Endothelial cell of umbilical vein (primary cell): Measurements from ENCODE around the gene CLEC16A. TPM values are rescaled to one million over a fixed set of nuclear protein-coding genes. Genes with fewer than 3 reads are reported as not detected.

Experiments
- BruUV-seq: library from RNA; stranded (reverse); fragments of 400-500 nt; replicated peaks from 2 replicates; lab custom pipeline; 2021; lab: Mats Ljungman, UMichigan
- CTCF ChIA-PET: fragments of 300-600, 350-600 bp; sonication (Branson Sonifier 250); formaldehyde crosslinking; loops from one replicate; lab custom pipeline; 2021; ENCODE audit warnings: antibody characterized with exemption, inconsistent platforms; lab: Charles Lee
- POLR2A ChIA-PET: fragments of 300-600, 350-600 bp; sonication (Branson Sonifier 250); formaldehyde crosslinking; loops from one replicate; lab custom pipeline; 2021; ENCODE audit warnings: antibody characterized with exemption, inconsistent platforms; lab: Charles Lee
- DNase-seq: peaks from one replicate; pipeline ENCODE4 v3.0.0-alpha.2; 2011; ENCODE audit warnings: low read depth, low spot score
- FAIRE-seq: peaks from 2 replicates; lab custom pipeline; 2011; peaks lifted over from hg19 to GRCh38; lab: Jason Lieb, UNC
- H2AFZ ChIP-seq: 2 replicates; pipeline ENCODE4 v1.6.0; 2012; ENCODE audit warnings: low read depth, low read length, control low read depth, inconsistent platforms
- H3K27ac ChIP-seq: 2 replicates; pipeline ENCODE4 v1.5.1; 2011; ENCODE audit warnings: low read depth, mild to moderate bottlenecking, control low read depth, low read length, moderate library complexity; ENCODE audit not compliant: insufficient read depth
- H3K27me3 ChIP-seq, 2 experiments: 2 replicates each; pipeline versions ENCODE4 v1.6.0 to v1.6.1; 2011; ENCODE audit warnings: low read length in 2 of 2, mixed read lengths in 1 of 2; ENCODE audit not compliant: control insufficient read depth in 2 of 2, insufficient read depth in 2 of 2
- H3K36me3 ChIP-seq, 2 experiments: 2 replicates in 1 of 2; 3 replicates in 1 of 2; pipeline ENCODE4 v1.5.1; 2011; ENCODE audit warnings: low read length in 2 of 2, mild to moderate bottlenecking in 1 of 2, moderate library complexity in 1 of 2; ENCODE audit not compliant: control insufficient read depth in 2 of 2, insufficient read depth in 2 of 2; ENCODE audit errors: extremely low read depth in 1 of 2
- H3K4me1 ChIP-seq: 3 replicates; pipeline ENCODE4 v1.5.1; 2011; ENCODE audit warnings: mild to moderate bottlenecking, low read length; ENCODE audit not compliant: control insufficient read depth, insufficient read depth; ENCODE audit errors: extremely low read depth
- H3K4me2 ChIP-seq: 2 replicates; pipeline ENCODE4 v1.6.1; 2011; ENCODE audit warnings: low read length, control low read depth, mixed read lengths; ENCODE audit not compliant: insufficient read depth
- H3K4me3 ChIP-seq, 3 experiments: fragments of 200-600 bp in 1 of 3; sonication (generic), shearing (Covaris generic) in 1 of 3; replicated peaks in 1 of 3; 2 replicates each; pipeline ENCODE4 v1.5.1; 2011 to 2016; ENCODE audit warnings: control low read depth in 3 of 3, low read length in 3 of 3, mild to moderate bottlenecking in 2 of 3, inconsistent platforms in 1 of 3, low read depth in 1 of 3, moderate library complexity in 1 of 3; ENCODE audit not compliant: insufficient read depth in 1 of 3
- H3K79me2 ChIP-seq: 2 replicates; pipeline ENCODE4 v1.6.0; 2012; ENCODE audit warnings: low read length, inconsistent platforms; ENCODE audit not compliant: control insufficient read depth, insufficient read depth
- H3K9ac ChIP-seq: replicated peaks from 2 replicates; pipeline ENCODE3; 2011; ENCODE audit warnings: low read length, control low read depth; ENCODE audit not compliant: insufficient read depth; ENCODE audit errors: extremely low read depth
- H3K9me1 ChIP-seq: replicated peaks from 3 replicates; pipeline ENCODE4 v1.6.0; 2011; ENCODE audit warnings: mild to moderate bottlenecking, low read length; ENCODE audit not compliant: control insufficient read depth, insufficient read depth; ENCODE audit errors: extremely low read depth
- H3K9me3 ChIP-seq: replicated peaks from 2 replicates; pipeline ENCODE4 v1.5.1; 2012; ENCODE audit warnings: low read length, inconsistent platforms; ENCODE audit not compliant: control insufficient read depth, insufficient read depth
- H4K20me1 ChIP-seq: replicated peaks from 2 replicates; pipeline ENCODE3; 2011; ENCODE audit warnings: mild to moderate bottlenecking, low read length; ENCODE audit not compliant: control insufficient read depth, insufficient read depth; ENCODE audit errors: extremely low read depth
- CTCF ChIP-seq, 2 donors: IDR thresholded peaks; 1 replicate in 1 of 2; 2 replicates in 1 of 2; pipeline ENCODE4 v1.5.1; 2011; ENCODE audit warnings: low read length in 2 of 2, mild to moderate bottlenecking in 2 of 2, moderate library complexity in 2 of 2, control low read depth in 1 of 2, inconsistent platforms in 1 of 2, low read depth in 1 of 2; ENCODE audit not compliant: insufficient read depth in 1 of 2; ENCODE audit errors: extremely low read depth in 1 of 2
- EZH2 ChIP-seq: IDR thresholded peaks from 2 replicates; pipeline ENCODE4 v1.6.1; 2012; ENCODE audit warnings: borderline replicate concordance, low read depth, mild to moderate bottlenecking, moderate library complexity, low read length, inconsistent platforms; ENCODE audit not compliant: severe bottlenecking
- FOS ChIP-seq: IDR thresholded peaks from 2 replicates; pipeline ENCODE4 v1.6.1; 2011; ENCODE audit warnings: mild to moderate bottlenecking, low read length, moderate library complexity, borderline replicate concordance; ENCODE audit not compliant: insufficient read depth
- GATA2 ChIP-seq: IDR thresholded peaks from 2 replicates; pipeline ENCODE4 v1.7.0; 2011; ENCODE audit warnings: low read depth, mild to moderate bottlenecking, moderate library complexity, mixed read lengths, low read length; ENCODE audit not compliant: insufficient read length, insufficient read depth
- JUN ChIP-seq: IDR thresholded peaks from 2 replicates; pipeline ENCODE4 v1.6.1; 2011; ENCODE audit warnings: borderline replicate concordance, low read depth; ENCODE audit not compliant: insufficient read length, insufficient read depth
- MAX ChIP-seq: IDR thresholded peaks from 2 replicates; pipeline ENCODE4 v1.6.1; 2011; ENCODE audit not compliant: insufficient read depth, insufficient read length
- MYC ChIP-seq: IDR thresholded peaks from one replicate; pipeline ENCODE4 v1.6.1; 2011; ENCODE audit warnings: mild to moderate bottlenecking, low read depth, low read length
- POLR2A ChIP-seq: IDR thresholded peaks from 2 replicates; pipeline ENCODE4 v1.6.1; 2012; ENCODE audit warnings: low read depth, mild to moderate bottlenecking, control low read depth, low read length
- POLR2AphosphoS5 ChIP-seq: IDR thresholded peaks from 2 replicates; pipeline ENCODE4 v1.6.1; 2012; ENCODE audit warnings: low read depth, mild to moderate bottlenecking, control low read depth, low read length, moderate library complexity; ENCODE audit not compliant: insufficient read depth
- dilution Hi-C: fragments of 300-500 bp; cut with MboI; formaldehyde crosslinking; loops from one replicate; pipeline ENCODE4 v1.15.0; 2019; ENCODE audit warnings: low sequenced_read_pairs; ENCODE audit not compliant: extremely low pct_ligation_motif_present
- intact Hi-C: fragments of 100-400 bp; cut with micrococcal nuclease; formaldehyde crosslinking; loops from one replicate; pipeline ENCODE4 v1.10.0; 2022
- polyA plus RNA-seq, 4 experiments: library from polyadenylated mRNA; depleted of rRNA in 3 of 4; stranded (reverse) in 3 of 4; unstranded in 1 of 4; fragments of >200 nt; gene quantifications; 2 replicates each; pipeline versions ENCODE4 v1.2.1 to v1.2.3, GENCODE V29; 2011 to 2012; ENCODE audit warnings: missing spikeins in 1 of 4
- total RNA-seq: library from RNA; stranded (reverse); gene quantifications from 2 replicates; pipeline ENCODE4 v1.2.3, GENCODE V29; 2021

CLEC16A gene
- total and polyA plus RNA-seq, 2 donors (not counting 3 experiments of a cell fraction or from before 2014, with no cell fraction given), result 11.4 to 23.3 TPM

GRCh38 chr16:10984509-10984908 is 40.1 kb downstream of the CLEC16A start:
- no peaks in the 10 kb centered on the region for H3K9me1 ChIP-seq
- H3K9me3 ChIP-seq, result no peaks in the 10 kb centered on the region
- dilution Hi-C loops (no loop called here), intact Hi-C loops (no loop called here)
- H3K79me2 ChIP-seq, result no peaks in the 10 kb centered on the region
- H3K4me1 ChIP-seq, result peaks cover 13% of the 10 kb centered on the region
- H3K4me3 ChIP-seq, result no peak overlapping the region
- H3K27ac ChIP-seq, result no peak overlapping the region
- POLR2A ChIA-PET, result interaction anchor here (0.5 kb wide), 1 partner anchor 368 kb away, joined by 3 read pairs; no protein-coding TSS in a partner anchor
- H3K9ac ChIP-seq, result no peak overlapping the region
- TF ChIP-seq POLR2A (no peak), MAX (no peak), FOS (no peak), CTCF (IDR thresholded peaks at IDR 0.05; ENCODE audit: extremely low read depth in 1 of 2, insufficient read depth in 1 of 2, low read depth in 1 of 2, low read length in 2 of 2) (no peak), JUN (no peak), GATA2 (no peak), EZH2 (no peak), MYC (no peak), POLR2AphosphoS5 (no peak)
- no peaks in the 10 kb centered on the region for H3K27me3 ChIP-seq
- DNase-seq (no peak), FAIRE-seq (no peak)
- peaks cover 0 to 2% of the 10 kb centered on the region in 2 experiments for H3K36me3 ChIP-seq
- no peaks in the 10 kb centered on the region for H4K20me1 ChIP-seq
- BruUV-seq, result no TSS peak
- H3K4me2 ChIP-seq, result no peak overlapping the region
- CTCF ChIA-PET, result interaction anchor here (2.6 to 3.3 kb wide), 3 partner anchors 13 to 271 kb away, joined by 7 to 17 read pairs (median 16); partner anchors contain the start of gene SOCS1
- no peak overlapping the region for H2AFZ ChIP-seq
